ENCODE data around the gene PLEK2. TPM values are rescaled to one million over a fixed set of nuclear protein-coding genes. Genes with fewer than 3 reads are reported as not detected.

The PLEK2 gene
- total RNA-seq, 1 donor from 2014 or later: not detected

- H3K27ac Mint-ChIP-seq (ENCODE audit: unreplicated experiment): no peak overlapping the region
- DNase-seq (ENCODE audit: low read depth, low spot score): no peak
- H3K4me3 Mint-ChIP-seq: no peak overlapping the region
- no peaks in the 10 kb centered on the region for H3K9me3 Mint-ChIP-seq
- no peaks in the 10 kb centered on the region for H3K4me1 Mint-ChIP-seq
- TF ChIP-seq CTCF (conservative IDR thresholded peaks at IDR 0.05): no peak
- H3K36me3 Mint-ChIP-seq (ENCODE audit: low read depth): no peaks in the 10 kb centered on the region
- H3K27me3 Mint-ChIP-seq (ENCODE audit: low read depth): peaks cover 11% of the 10 kb centered on the region
These were observed 16.7 kb downstream of the PLEK2 start for GRCh38 chr14:67395086-67395875.

GRCh38 chr14:67393689-67394088 is 18.3 kb downstream of the PLEK2 start:
- Mint-ChIP-seq H3K27me3 (ENCODE audit: low read depth) (peaks cover 3% of the 10 kb centered on the region), H3K27ac (ENCODE audit: unreplicated experiment) (no peak overlapping the region)

GRCh38 chr14:67392800-67393199 is 19.2 kb downstream of the PLEK2 start:
- TF ChIP-seq CTCF (conservative IDR thresholded peaks at IDR 0.05): no peak
- no peaks in the 10 kb centered on the region for H3K36me3 Mint-ChIP-seq (ENCODE audit: low read depth)
- H3K27me3 Mint-ChIP-seq (ENCODE audit: low read depth): no peaks in the 10 kb centered on the region
- H3K4me1 Mint-ChIP-seq: no peaks in the 10 kb centered on the region
- no peak overlapping the region for H3K4me3 Mint-ChIP-seq
- DNase-seq (ENCODE audit: low read depth, low spot score): no peak
- no peak overlapping the region for H3K27ac Mint-ChIP-seq (ENCODE audit: unreplicated experiment)
- H3K9me3 Mint-ChIP-seq: no peaks in the 10 kb centered on the region

More at GRCh38 chr14:67393689-67394088, 18.3 kb downstream of the PLEK2 start:
- Mint-ChIP-seq H3K4me3 (no peak overlapping the region), H3K9me3 (no peaks in the 10 kb centered on the region), H3K36me3 (ENCODE audit: low read depth) (no peaks in the 10 kb centered on the region), H3K4me1 (no peaks in the 10 kb centered on the region)
- DNase-seq (ENCODE audit: low read depth, low spot score): no peak
- no peak for TF ChIP-seq CTCF (conservative IDR thresholded peaks at IDR 0.05)

- Mint-ChIP-seq H3K9me3 (no peaks in the 10 kb centered on the region), H3K27ac (ENCODE audit: unreplicated experiment) (no peak overlapping the region), H3K4me3 (no peak overlapping the region), H3K36me3 (ENCODE audit: low read depth) (no peaks in the 10 kb centered on the region), H3K27me3 (ENCODE audit: low read depth) (no peaks in the 10 kb centered on the region), H3K4me1 (no peaks in the 10 kb centered on the region)
- DNase-seq (ENCODE audit: low read depth, low spot score): no peak
- no peak for TF ChIP-seq CTCF (conservative IDR thresholded peaks at IDR 0.05)
These were observed 19.8 kb downstream of the PLEK2 start for GRCh38 chr14:67392123-67392522.

GRCh38 chr14:67391268-67391667 is 20.7 kb downstream of the PLEK2 start:
- no peak for DNase-seq (ENCODE audit: low read depth, low spot score)
- H3K4me1 Mint-ChIP-seq: no peaks in the 10 kb centered on the region
- no peaks in the 10 kb centered on the region for H3K27me3 Mint-ChIP-seq (ENCODE audit: low read depth)
- no peak for TF ChIP-seq CTCF (conservative IDR thresholded peaks at IDR 0.05)
- H3K27ac Mint-ChIP-seq (ENCODE audit: unreplicated experiment): no peak overlapping the region
- H3K9me3 Mint-ChIP-seq: no peaks in the 10 kb centered on the region
- H3K4me3 Mint-ChIP-seq: no peak overlapping the region
- H3K36me3 Mint-ChIP-seq (ENCODE audit: low read depth): no peaks in the 10 kb centered on the region

All from neural crest cell (in vitro differentiated cells).